HepG2 (cell line): ENCODE results near the gene TTC22.

Experiments
- CTCF ChIP-seq: sonication (generic); formaldehyde crosslinking; IDR thresholded peaks from 2 replicates; pipeline ENCODE4 v1.5.0; 2020; ENCODE audit warnings: mild to moderate bottlenecking, missing genetic modification reagents, moderate library complexity
- ZNF619 ChIP-seq: sonication (generic); formaldehyde crosslinking; IDR thresholded peaks from 2 replicates; pipeline ENCODE4 v1.4.0; 2020; ENCODE audit warnings: mild to moderate bottlenecking, missing genetic modification reagents

- no peak for TF ChIP-seq CTCF
- no peak for TF ChIP-seq ZNF619
Observed at GRCh38 chr1:54754486-54755285, 46.4 kb downstream of the TTC22 start.
